NCI-H446 treated with DMSO at 0.1 percent for 48 hours (cell line): ENCODE data around the gene SLC24A1.
A peak's percentile ranks its signal among the peaks of the same experiment; 100 is the strongest.

Source experiments
- DNase-seq: peaks from one replicate; lab custom pipeline; 2025; lab: John Stamatoyannopoulos, UW

Gene SLC24A1

DNA sequence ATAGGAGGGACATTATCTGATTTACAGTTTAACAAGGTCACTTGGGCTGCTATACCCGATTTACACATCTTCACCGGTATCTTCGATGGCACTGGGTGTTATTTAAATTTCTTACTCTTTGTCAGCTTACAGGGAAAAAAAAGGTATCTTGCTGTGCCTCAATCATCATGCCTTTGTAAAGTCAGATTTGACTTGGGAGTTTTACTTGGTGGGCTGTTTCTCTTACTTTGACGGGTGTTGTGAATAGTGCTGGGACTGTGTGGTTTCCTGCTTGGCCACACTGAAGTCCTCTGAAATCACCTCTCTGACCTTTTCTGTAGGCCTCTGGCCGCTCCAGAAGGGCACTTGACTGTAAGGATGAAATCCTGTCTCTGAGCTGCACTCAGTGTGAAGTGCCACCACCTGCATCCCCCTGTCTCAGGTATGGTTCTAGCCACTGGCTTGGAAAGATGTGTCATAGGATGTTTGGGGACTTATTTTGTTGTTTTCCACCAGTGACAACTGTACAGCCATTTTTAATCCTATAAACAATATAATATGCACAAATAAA lies 3.1 kb upstream of the SLC24A1 start:
- no peak for DNase-seq

DNA sequence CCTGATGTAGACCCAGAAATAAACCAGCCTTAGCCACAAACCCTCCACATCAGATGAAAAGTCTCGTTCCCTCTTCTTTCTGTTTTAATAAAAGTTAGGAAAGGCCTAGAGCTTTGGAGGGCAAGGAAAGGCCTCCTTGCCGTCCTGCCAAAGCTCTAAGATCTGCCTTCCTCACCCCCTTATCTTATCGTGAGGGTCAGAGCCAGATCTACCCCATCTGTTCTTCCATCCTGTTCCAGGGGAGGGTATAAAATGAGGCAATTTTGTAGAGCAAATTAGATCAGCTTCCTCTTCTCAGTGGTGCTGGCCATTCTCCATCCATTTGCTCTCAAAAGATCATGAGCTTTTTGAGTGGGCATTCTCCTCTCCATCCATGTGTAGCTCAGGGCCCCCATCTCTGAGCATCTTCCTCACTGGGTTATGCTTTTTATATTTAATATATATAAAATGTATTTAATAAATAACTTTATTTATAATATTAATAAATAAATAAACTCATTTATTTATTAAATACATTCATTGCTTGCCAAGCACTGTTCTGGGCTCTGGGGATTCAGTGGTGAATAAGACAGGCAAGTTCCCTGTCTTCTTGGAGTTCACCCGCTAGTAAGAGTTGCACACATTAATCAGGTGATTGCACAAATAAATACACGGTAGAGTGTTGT lies 2.0 kb upstream of the SLC24A1 start:
- DNase-seq: no peak

DNA sequence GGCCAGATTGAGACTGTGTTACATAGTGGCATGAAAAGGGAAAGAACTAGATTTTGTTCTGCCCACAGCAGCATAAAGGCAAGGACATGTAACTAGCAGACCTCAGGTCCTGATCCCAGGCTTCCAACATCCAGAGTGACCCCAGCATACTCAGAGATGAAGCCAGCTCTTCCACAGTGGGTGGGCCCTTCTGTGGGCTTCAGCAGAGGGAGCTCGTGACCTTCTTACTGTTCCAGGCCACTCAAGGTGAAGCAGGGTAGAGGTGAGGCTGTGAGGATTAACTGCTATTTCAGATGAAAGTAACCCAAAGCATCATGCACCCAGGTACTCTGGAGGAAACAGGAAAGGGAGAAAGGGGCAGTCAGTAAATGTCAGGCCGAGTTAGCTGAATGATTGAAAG lies 905 bp upstream of the SLC24A1 start:
- no peak for DNase-seq

DNA sequence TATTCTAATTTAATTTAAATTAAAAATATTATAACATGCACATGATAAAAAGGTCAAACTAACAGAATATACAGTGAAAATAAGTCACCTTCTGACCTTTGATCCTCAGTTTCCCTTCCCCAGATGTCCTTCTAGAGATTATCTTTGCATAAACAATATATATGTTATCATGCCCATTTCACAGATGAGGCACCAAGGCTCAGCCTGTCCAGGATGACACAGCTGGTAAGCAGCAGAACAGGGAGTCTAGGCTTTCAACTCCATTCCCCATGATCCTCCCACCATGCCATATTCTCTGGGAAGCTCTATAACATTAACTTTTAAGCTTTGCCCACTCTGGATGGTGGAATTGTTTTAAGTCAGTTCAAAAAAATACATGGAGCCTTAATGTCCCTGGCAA lies 1.4 kb downstream of the SLC24A1 start:
- DNase-seq: no peak

DNA sequence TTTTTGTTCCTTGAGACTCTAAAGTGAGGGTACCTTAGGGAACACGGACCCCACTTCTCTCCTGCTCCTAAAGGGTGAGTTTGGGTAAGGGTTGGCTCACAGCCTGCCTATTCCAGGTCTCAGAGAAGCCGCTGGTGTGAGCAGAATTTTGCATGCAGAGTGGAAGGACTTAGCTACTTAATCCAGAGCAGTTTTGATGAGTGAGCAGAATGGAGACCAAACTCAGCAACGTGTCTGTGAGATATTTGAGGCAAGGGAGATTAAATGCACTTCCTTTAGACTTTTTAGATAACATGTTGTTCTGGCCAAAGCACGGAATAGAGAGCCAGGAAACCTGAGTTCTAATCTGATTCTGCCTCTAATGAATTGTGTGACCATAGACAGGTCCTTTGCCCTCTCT lies 5.1 kb downstream of the SLC24A1 start:
- DNase-seq: no peak

DNA sequence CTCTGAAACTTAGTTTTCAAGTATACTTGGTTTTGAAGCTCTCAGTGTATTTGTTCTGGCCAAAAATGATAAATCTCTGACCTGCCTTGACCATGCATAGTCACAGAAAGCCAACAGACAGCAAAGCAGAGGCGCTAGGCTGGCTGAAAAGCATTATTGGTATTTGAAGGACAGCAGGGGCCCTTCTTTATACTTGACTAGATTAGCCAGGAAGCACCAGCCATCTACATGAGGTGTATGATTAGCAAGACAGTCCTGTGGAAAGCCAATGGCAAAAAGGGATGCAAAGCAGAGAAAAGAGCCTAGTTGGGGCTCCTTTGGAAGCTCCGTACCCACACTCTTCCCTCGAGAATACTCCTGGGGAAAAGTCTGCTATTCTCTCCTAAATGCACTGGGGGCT lies 7.8 kb downstream of the SLC24A1 start:
- DNase-seq: no peak

DNA sequence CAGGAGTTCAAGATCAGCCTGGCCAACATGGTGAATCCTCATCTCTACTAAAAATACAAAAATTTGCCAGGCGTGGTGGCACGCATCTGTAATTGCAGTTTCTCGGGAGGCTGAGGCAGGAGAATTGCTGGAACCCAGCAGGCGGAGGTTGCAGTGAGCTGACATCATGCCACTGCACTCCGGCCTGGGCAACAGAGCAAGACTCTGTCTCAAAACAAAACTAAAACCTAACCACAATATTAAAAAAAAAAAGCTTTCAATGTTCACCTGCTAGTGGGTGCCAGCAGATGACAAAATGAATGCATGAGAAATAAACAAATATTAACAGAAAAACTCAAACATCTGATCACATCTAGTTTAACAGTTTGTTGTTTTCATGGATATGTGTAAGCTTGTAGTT lies 9.0 kb downstream of the SLC24A1 start:
- no peak for DNase-seq

DNA sequence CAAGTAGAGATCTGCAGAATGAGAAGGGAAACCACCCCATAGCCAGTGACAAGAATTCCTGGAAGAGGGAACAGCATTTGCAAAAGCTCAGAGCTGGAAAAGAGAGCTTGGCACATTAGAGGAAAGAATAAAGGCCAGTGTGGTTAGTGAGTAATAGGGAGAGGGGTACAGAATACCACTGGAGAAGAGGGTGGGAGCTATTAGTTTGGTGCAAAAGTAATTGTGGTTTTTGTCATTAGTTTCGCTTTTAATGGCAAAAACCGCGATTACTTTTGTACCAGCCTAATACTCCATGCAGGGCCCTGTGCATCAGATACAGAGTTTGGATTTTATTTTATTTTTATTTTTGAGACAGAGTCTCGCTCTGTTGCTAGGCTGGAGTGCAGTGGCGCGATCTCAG lies 9.8 kb downstream of the SLC24A1 start:
- no peak for DNase-seq

DNA sequence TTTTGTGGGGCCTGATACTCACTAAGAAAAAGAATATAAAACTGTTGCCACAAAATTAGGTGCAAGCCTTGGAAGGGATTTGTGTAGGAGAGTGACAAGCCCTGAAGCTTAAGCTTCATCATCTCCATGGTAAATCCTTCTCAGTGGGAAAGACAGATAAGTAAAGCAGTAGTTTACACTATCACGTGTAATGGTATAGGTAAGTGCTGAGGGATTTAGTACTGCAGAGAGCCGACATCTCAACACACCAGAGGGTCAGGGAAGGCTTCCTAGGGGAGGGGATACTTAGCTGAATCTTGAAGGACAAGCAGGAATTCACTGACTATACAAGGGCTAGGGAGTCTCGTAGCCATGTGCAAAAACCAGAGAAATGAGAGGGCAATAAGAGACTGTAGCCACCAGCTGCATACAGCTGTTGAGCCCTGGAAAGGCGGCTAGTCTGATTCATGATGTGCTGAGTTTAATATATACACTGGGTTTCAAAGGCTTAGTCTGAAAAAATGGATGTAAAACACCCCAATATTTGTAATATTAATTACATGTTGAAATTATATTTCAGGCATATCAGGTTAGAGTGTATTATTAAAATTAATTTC lies 11.1 kb downstream of the SLC24A1 start:
- no peak for DNase-seq

DNA sequence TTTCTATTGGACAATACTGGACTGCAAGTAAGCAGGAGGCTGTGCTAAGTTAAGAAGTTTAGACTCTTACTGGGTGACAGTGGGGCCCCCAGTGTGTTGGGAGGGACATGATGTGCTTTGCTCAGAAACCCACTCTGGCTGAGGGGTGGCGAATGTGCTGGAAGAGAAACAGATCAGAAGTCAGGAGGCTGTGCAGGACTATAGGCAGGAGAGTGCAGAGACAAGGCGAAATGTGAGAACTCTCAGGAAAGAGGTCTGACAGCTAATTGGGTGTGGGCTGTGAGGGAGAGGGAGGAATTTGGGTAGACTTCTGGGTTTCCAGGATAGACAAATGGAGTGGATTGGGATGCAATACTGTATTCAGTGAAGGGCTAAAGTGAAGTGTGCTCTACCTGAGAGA lies 12.0 kb downstream of the SLC24A1 start:
- DNase-seq: no peak

DNA sequence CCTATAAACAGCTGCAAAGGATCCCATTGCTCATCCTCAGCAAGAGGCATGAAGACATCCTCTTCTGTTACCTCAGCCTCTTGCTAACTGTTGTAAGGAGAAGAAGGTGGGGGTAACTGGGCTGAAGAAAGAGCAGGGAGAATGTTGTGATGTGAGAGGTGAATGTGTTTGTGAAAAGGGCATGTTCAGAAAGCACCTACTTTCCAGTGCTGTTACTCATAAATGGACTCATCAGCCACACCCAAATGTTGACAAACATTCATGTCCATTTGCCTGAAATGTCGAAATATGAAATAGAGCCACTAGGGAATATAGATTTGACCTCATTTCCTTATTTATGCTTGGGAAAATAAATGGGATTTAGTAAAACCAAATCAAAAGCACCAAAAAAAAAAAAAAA lies 12.6 kb downstream of the SLC24A1 start:
- no peak for DNase-seq

DNA sequence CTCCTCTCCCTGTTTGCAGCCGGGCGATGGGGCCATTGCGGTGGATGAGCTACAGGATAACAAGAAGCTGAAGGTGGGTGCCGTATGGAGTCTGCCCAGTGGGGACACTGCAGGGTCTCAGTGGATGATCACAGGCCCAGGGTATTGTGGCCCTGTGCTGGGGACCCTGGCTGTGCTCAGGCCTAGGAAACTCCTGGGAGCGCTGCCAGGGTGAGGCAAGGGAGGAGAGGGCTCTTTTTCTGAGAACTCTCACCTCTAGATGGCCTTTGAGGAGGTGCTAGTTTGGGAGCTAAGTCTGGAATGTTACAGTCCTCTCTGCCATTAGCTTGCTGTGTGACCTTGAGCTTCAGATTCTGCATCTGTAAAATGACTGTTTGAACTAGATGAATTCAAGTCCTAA lies 16.4 kb downstream of the SLC24A1 start:
- no peak for DNase-seq

DNA sequence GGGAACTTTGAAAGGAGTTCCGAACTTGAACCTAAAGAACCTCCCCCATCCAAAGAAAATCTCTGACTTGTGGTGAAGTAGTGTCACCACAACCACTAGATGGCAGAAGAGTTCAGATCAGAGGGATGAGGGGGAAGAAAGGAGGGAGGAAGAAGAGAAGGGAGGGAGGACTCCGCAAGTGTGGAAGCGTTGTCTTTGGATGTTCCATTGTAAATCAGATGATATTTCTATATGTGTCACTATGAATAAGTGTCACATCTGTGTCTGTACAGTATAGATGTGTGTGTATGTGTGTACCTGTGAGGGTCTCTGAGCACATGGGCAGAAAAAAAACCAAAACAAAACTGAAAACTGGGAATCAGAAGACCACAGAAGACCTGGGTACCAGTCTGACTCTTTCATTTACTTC lies 16.9 kb downstream of the SLC24A1 start:
- DNase-seq: peak; percentile 41

DNA sequence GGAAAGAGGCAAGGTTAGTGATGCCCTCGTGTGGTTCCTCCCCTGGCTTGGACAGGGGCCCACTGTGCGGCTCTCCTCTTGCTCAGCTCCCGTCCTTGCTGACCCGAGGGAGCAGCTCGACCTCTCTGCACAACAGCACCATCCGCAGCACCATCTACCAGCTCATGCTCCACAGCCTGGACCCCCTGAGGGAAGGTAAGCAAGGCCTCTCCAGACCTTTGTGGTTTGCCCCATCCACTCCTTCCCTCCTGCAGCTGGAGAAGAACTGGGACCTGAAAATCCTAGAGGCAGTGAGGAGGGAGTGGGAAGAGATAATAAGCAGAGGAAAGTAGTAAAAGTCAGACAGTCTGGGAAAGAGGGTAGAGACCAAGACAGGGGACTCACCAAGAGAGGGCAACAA lies 17.8 kb downstream of the SLC24A1 start:
- no peak for DNase-seq

DNA sequence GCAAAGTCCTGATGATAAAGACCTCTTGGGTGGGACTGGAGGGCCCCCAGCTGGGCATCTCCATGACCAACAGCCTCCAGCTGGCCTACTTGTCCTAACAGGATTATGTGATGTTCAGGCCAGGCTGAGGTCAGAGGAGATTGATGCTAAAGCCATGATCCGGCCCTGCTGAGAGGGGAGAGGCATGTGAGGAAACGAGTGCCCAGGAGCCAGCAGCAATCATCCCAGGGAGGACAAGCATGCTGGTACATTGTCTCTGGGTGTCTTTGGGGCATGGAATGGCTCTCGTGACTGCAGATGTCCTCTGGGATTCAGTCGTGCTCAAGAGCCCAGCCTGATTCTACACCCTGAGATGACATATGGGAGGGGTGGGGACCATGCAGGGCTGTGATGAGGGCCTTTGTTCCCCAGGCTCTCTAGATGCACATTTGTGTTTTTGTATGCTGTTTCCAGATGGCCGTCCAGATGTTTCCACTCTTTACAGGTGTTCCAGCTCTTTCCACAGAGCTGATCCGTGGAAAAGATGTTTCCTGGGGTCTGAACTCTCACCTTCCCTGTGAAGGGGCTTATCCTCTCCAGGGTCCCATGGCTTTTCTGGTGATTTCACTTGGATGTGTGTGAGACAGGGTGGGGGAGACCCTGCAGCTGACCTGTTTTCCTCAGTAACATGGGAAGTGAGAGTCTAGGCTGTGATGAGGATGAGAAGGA lies 20.2 kb downstream of the SLC24A1 start:
- DNase-seq: no peak

DNA sequence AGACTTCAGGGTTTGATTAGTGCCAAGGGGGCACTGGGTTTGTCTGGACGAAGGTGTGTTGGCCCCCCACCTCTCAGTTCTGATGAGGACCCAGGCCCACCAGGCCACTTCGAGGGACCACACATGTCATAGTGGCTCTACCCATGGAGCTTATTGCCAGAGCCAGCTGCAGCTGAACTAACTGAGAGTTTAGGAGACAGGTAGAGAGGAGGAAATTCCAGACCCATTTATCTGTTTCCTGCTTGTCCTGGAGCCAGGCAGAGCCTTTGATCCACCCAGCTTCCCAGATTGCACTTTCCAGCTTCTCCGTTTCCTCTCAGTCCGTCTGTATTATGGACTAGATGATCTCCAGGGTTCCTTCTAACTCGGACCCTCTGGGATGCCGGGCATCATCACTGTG lies 20.9 kb downstream of the SLC24A1 start:
- DNase-seq: no peak

DNA sequence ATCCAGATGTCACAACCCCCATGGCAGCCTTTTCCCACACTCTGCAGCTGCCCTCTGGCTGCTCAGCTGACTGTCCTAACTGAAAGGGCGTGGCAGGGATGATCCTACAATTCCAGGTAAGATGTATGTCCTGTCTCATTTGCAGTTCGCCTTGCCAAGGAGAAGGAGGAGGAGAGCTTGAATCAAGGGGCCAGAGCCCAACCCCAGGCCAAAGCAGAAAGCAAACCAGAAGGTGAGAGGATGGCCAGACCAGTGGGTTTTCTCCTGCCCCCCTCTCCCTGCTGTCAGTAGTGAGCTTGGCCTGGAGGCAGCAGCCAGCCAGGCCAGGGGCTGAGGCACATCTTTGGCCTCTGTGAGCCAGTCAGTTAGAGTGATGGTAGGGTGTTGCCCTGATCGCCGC lies 22.5 kb downstream of the SLC24A1 start:
- no peak for DNase-seq

DNA sequence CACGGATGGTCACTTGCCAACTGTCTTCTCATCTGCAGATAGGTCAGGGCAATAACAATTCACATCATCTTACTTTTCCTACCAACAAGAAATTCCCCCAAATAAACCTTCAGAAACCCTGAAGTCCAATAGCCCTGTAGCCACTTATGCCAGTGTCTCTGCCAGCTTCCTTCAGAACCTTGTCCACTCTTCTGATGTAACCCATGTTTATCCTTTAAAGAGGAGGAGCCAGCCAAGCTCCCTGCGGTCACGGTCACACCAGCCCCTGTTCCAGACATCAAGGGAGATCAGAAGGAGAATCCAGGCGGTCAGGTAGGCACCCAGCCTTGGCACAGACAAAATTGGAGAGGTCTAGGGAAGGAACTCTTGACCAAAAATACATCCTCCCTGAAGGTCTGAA lies 23.7 kb downstream of the SLC24A1 start:
- no peak for DNase-seq

DNA sequence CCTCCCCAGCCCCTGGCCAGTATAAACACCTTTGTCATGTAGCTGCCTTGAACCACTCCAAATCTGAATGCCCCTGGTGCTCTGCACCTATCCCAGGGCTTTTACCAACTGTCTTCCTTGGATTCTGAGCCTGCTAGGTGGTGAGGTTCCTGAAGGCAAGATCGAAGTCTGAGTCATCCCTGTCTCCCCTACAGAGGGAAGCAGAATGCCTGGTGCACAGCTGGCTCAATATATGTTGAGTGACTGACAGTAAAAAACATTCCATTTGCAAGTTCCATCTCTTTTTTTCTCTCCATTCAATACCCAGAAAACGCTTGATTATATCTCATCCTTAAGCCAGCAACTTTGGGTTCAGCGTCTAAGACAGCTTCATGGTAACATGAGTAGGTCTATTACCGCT lies 24.7 kb downstream of the SLC24A1 start:
- no peak for DNase-seq

DNA sequence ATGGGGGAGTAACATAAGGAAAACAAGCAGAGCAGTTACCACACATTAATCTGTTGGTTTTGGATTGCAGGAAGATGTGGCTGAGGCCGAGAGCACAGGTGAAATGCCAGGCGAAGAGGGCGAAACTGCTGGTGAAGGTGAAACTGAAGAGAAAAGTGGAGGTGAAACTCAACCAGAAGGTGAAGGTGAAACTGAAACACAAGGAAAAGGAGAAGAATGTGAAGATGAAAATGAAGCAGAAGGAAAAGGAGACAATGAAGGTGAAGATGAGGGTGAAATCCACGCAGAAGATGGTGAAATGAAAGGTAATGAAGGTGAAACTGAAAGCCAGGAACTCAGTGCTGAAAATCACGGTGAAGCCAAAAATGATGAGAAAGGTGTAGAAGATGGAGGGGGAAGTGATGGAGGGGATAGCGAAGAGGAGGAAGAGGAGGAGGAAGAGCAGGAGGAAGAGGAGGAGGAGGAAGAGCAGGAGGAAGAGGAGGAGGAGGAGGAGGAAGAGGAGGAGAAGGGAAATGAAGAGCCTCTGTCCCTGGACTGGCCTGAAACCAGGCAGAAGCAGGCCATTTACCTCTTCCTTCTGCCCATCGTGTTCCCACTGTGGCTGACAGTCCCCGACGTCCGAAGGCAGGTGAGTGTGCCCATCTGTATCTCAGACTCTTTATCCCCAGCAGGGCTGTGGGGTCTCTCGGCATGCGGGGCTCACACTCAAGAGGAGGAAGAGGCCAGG lies 28.7 kb downstream of the SLC24A1 start:
- DNase-seq: no peak

DNA sequence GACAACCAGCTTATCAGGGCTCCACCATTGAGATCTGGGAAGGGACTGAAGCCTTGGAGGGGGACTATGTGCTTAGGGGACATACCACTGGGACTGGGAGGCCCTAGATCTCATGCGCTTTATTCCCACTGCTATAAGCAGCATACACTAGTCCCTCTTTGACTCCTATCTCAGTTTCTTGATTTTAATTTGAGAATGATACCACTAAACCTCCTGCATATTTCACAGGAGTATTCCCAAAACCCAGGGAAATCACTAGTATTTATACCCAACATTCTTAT lies 29.2 kb downstream of the SLC24A1 start:
- no peak for DNase-seq

DNA sequence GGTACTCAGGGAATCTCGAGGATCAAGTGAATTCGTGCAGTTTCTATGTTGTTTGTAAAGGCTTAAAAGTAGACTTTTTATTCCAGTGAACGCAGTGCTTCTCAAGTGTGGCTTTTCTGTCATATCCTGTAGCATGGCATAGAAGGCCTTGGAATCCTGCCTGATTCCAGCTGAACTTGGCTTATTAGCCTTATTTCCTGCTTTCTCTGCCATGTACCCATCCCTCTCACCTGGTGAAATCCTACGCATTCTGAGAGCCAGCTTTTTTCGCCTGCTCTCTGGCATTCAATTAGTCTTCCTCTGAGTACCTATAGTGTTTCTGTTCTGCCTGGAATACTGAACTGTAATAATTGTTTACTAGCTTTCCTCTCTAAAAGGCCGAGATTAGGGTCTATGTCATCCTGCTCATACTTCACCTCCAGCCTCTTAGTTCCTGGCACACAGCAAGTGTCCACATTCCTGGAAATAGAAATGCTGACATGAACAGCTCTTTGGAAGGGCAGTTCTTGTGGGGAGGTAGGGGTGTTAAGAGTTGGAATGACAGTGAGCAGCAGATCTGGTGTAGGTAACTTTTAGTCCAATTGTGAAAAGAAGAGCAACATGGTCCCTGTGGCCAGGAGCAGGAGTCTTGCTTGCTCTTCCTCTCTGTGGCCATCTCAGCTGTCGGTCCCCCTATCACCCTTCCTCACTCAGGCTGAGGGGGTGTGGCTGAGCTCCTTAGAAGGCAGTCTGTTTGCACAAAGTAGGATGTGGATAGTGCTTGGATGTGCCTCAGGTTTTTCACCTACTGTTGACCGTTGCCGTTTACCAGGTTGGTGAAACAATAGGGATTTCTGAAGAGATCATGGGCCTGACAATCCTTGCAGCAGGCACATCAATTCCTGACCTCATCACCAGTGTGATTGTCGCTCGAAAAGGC lies 30.4 kb downstream of the SLC24A1 start:
- no peak for DNase-seq
